ENCODE results near the gene IGF2.

IGF2 gene

GRCh38 chr11:2180789-2181370, 41.7 kb upstream of the IGF2 start:
- H2AFZ ChIP-seq (ENCODE audit: low read length), result no peak overlapping the region
- no peak overlapping the region for H3K4me3 ChIP-seq (ENCODE audit: low read length in 2 of 2)
- no peak overlapping the region for H2BK120ac ChIP-seq (ENCODE audit: low read depth, low read length)
- peaks cover 0 to 10% of the 10 kb centered on the region in 2 donors for H3K4me1 ChIP-seq (ENCODE audit: control insufficient read depth in 2 of 2, insufficient read depth in 1 of 2, low read depth in 1 of 2, low read length in 2 of 2)
- no peak overlapping the region for H3K9ac ChIP-seq (ENCODE audit: low read depth, low read length, poor library complexity)
- WGBS, 2 donors (ENCODE audit: extremely low coverage in 2 of 2, insufficient read length in 2 of 2, insufficient replicate concordance in 1 of 2), result no CpG with 5 or more reads among the region's 11 CpGs
- peaks cover 5% of the 10 kb centered on the region for H3K79me1 ChIP-seq (ENCODE audit: low read depth, low read length)
- peak overlapping the region; percentile 71 for H2BK5ac ChIP-seq (ENCODE audit: low read length)
- H3K27ac ChIP-seq (replicated peaks; ENCODE audit: low read length), result no peak overlapping the region
- no peak overlapping the region for H4K8ac ChIP-seq (ENCODE audit: low read depth, low read length)
- peak overlapping the region; percentile 50 for H3K14ac ChIP-seq (ENCODE audit: low read length)
- no peak for DNase-seq (ENCODE audit: low spot score)
- H4K91ac ChIP-seq (ENCODE audit: low read depth, low read length, poor library complexity), result no peak overlapping the region
- H3K36me3 ChIP-seq (replicated peaks in 1 of 2; ENCODE audit: control insufficient read depth in 2 of 2, insufficient read depth in 2 of 2, low read length in 2 of 2), result peaks cover 0 to 2% of the 10 kb centered on the region in 2 donors
- no peak overlapping the region for H3K4ac ChIP-seq (ENCODE audit: low read length)
- H2BK12ac ChIP-seq (ENCODE audit: low read length), result no peak overlapping the region
- H2BK15ac ChIP-seq (ENCODE audit: low read length), result peak overlapping the region; percentile 76
- H3K23ac ChIP-seq (ENCODE audit: low read depth, low read length, poor library complexity), result peak overlapping the region; percentile 48
- peak overlapping the region; percentile 88 for H2AK5ac ChIP-seq (ENCODE audit: low read depth, low read length)
- peaks cover 0 to 35% (median 0%) of the 10 kb centered on the region in 3 experiments for H3K27me3 ChIP-seq (ENCODE audit: control insufficient read depth in 3 of 3, insufficient read depth in 3 of 3, low read depth in 1 of 3, low read length in 3 of 3)
- peak overlapping the region; percentile 82 for H3K18ac ChIP-seq (ENCODE audit: low read length)
- peak overlapping the region; percentile 4 for H3K4me2 ChIP-seq (ENCODE audit: insufficient read depth, low read length, poor library complexity, severe bottlenecking)
- H3K9me3 ChIP-seq (replicated peaks in 1 of 2; ENCODE audit: control insufficient read depth in 2 of 2, insufficient read depth in 1 of 2, low read depth in 1 of 2, low read length in 2 of 2), result no peaks in the 10 kb centered on the region

GRCh38 chr11:2180347-2180746, 41.2 kb upstream of the IGF2 start:
- Histone ChIP-seq H4K91ac (ENCODE audit: low read depth, low read length, poor library complexity) (no peak overlapping the region), H3K9ac (ENCODE audit: low read depth, low read length, poor library complexity) (no peak overlapping the region), H3K18ac (ENCODE audit: low read length) (peak overlapping the region; percentile 81), H3K4me2 (ENCODE audit: insufficient read depth, low read length, poor library complexity, severe bottlenecking) (no peak overlapping the region), H2BK5ac (ENCODE audit: low read length) (peak overlapping the region; percentile 71), H2AFZ (ENCODE audit: low read length) (no peak overlapping the region), H3K36me3 (replicated peaks in 1 of 2; ENCODE audit: control insufficient read depth in 2 of 2, insufficient read depth in 2 of 2, low read length in 2 of 2) (peaks cover 0 to 2% of the 10 kb centered on the region in 2 donors), H3K23ac (ENCODE audit: low read depth, low read length, poor library complexity) (peak overlapping the region; percentile 48), H3K14ac (ENCODE audit: low read length) (peak overlapping the region; percentile 63), H2BK15ac (ENCODE audit: low read length) (peak overlapping the region; percentile 97), H3K4me1 (ENCODE audit: control insufficient read depth in 2 of 2, insufficient read depth in 1 of 2, low read depth in 1 of 2, low read length in 2 of 2) (peaks cover 0 to 10% of the 10 kb centered on the region in 2 donors), H3K4me3 (ENCODE audit: low read length in 2 of 2) (no peak overlapping the region), H2BK12ac (ENCODE audit: low read length) (no peak overlapping the region), H3K27me3 (ENCODE audit: control insufficient read depth in 3 of 3, insufficient read depth in 3 of 3, low read depth in 1 of 3, low read length in 3 of 3) (peaks cover 0 to 35% (median 0%) of the 10 kb centered on the region in 3 experiments), H2BK120ac (ENCODE audit: low read depth, low read length) (peak overlapping the region; percentile 73), H3K9me3 (replicated peaks in 1 of 2; ENCODE audit: control insufficient read depth in 2 of 2, insufficient read depth in 1 of 2, low read depth in 1 of 2, low read length in 2 of 2) (no peaks in the 10 kb centered on the region), H3K27ac (replicated peaks; ENCODE audit: low read length) (no peak overlapping the region), H4K8ac (ENCODE audit: low read depth, low read length) (no peak overlapping the region), H3K79me1 (ENCODE audit: low read depth, low read length) (peaks cover 5% of the 10 kb centered on the region), H2AK5ac (ENCODE audit: low read depth, low read length) (peak overlapping the region; percentile 88), H3K4ac (ENCODE audit: low read length) (peak overlapping the region; percentile 67)
- no CpG with 5 or more reads among the region's 15 CpGs for WGBS, 2 donors (ENCODE audit: extremely low coverage in 2 of 2, insufficient read length in 2 of 2, insufficient replicate concordance in 1 of 2)
- DNase-seq (ENCODE audit: low spot score), result no peak

- peaks cover 0 to 2% of the 10 kb centered on the region in 2 donors for H3K36me3 ChIP-seq (replicated peaks in 1 of 2; ENCODE audit: control insufficient read depth in 2 of 2, insufficient read depth in 2 of 2, low read length in 2 of 2)
- no peak overlapping the region for H3K23ac ChIP-seq (ENCODE audit: low read depth, low read length, poor library complexity)
- H2BK120ac ChIP-seq (ENCODE audit: low read depth, low read length), result peak overlapping the region; percentile 73
- H3K4me1 ChIP-seq (ENCODE audit: control insufficient read depth in 2 of 2, insufficient read depth in 1 of 2, low read depth in 1 of 2, low read length in 2 of 2), result peaks cover 0 to 10% of the 10 kb centered on the region in 2 donors
- peak overlapping the region; percentile 55 for H3K9ac ChIP-seq (ENCODE audit: low read depth, low read length, poor library complexity)
- no peaks in the 10 kb centered on the region for H3K9me3 ChIP-seq (replicated peaks in 1 of 2; ENCODE audit: control insufficient read depth in 2 of 2, insufficient read depth in 1 of 2, low read depth in 1 of 2, low read length in 2 of 2)
- H3K27me3 ChIP-seq (ENCODE audit: control insufficient read depth in 3 of 3, insufficient read depth in 3 of 3, low read depth in 1 of 3, low read length in 3 of 3), result peaks cover 0 to 28% (median 0%) of the 10 kb centered on the region in 3 experiments
- peak overlapping the region; percentile 97 for H2BK15ac ChIP-seq (ENCODE audit: low read length)
- H2AFZ ChIP-seq (ENCODE audit: low read length), result no peak overlapping the region
- H3K4ac ChIP-seq (ENCODE audit: low read length), result no peak overlapping the region
- peak overlapping the region; percentile 82 for H4K8ac ChIP-seq (ENCODE audit: low read depth, low read length)
- H2BK12ac ChIP-seq (ENCODE audit: low read length), result peak overlapping the region; percentile 98
- H2BK5ac ChIP-seq (ENCODE audit: low read length), result peak overlapping the region; percentile 12
- WGBS, 2 donors (ENCODE audit: extremely low coverage in 2 of 2, insufficient read length in 2 of 2, insufficient replicate concordance in 1 of 2), result no CpG with 5 or more reads among the region's 10 CpGs
- no peak overlapping the region for H3K4me2 ChIP-seq (ENCODE audit: insufficient read depth, low read length, poor library complexity, severe bottlenecking)
- no peak overlapping the region for H3K4me3 ChIP-seq (ENCODE audit: low read length in 2 of 2)
- no peak for DNase-seq (ENCODE audit: low spot score)
- peak overlapping the region; percentile 81 for H3K18ac ChIP-seq (ENCODE audit: low read length)
- H3K14ac ChIP-seq (ENCODE audit: low read length), result peak overlapping the region; percentile 63
- H3K79me1 ChIP-seq (ENCODE audit: low read depth, low read length), result peaks cover 5% of the 10 kb centered on the region
- peak overlapping the region; percentile 88 for H2AK5ac ChIP-seq (ENCODE audit: low read depth, low read length)
- H3K27ac ChIP-seq (replicated peaks; ENCODE audit: low read length), result no peak overlapping the region
- H4K91ac ChIP-seq (ENCODE audit: low read depth, low read length, poor library complexity), result peak overlapping the region; percentile 79
These were observed 40.3 kb upstream of the IGF2 start for GRCh38 chr11:2179516-2179915.

- Histone ChIP-seq H3K79me1 (ENCODE audit: low read depth, low read length) (peaks cover 5% of the 10 kb centered on the region), H3K14ac (ENCODE audit: low read length) (peak overlapping the region; percentile 95), H2BK5ac (ENCODE audit: low read length) (peak overlapping the region; percentile 12), H2AFZ (ENCODE audit: low read length) (no peak overlapping the region), H3K9me3 (replicated peaks in 1 of 2; ENCODE audit: control insufficient read depth in 2 of 2, insufficient read depth in 1 of 2, low read depth in 1 of 2, low read length in 2 of 2) (no peaks in the 10 kb centered on the region), H3K27ac (replicated peaks; ENCODE audit: low read length) (no peak overlapping the region), H3K36me3 (replicated peaks in 1 of 2; ENCODE audit: control insufficient read depth in 2 of 2, insufficient read depth in 2 of 2, low read length in 2 of 2) (peaks cover 0 to 2% of the 10 kb centered on the region in 2 donors), H3K4me1 (ENCODE audit: control insufficient read depth in 2 of 2, insufficient read depth in 1 of 2, low read depth in 1 of 2, low read length in 2 of 2) (peaks cover 0 to 10% of the 10 kb centered on the region in 2 donors), H3K18ac (ENCODE audit: low read length) (peak overlapping the region; percentile 57), H2BK15ac (ENCODE audit: low read length) (no peak overlapping the region), H2BK120ac (ENCODE audit: low read depth, low read length) (no peak overlapping the region), H3K23ac (ENCODE audit: low read depth, low read length, poor library complexity) (no peak overlapping the region), H3K9ac (ENCODE audit: low read depth, low read length, poor library complexity) (peak overlapping the region; percentile 55), H2BK12ac (ENCODE audit: low read length) (peak overlapping the region; percentile 68), H3K4ac (ENCODE audit: low read length) (no peak overlapping the region), H4K8ac (ENCODE audit: low read depth, low read length) (no peak overlapping the region), H2AK5ac (ENCODE audit: low read depth, low read length) (peak overlapping the region; percentile 88), H4K91ac (ENCODE audit: low read depth, low read length, poor library complexity) (peak overlapping the region; percentile 79), H3K27me3 (ENCODE audit: control insufficient read depth in 3 of 3, insufficient read depth in 3 of 3, low read depth in 1 of 3, low read length in 3 of 3) (peaks cover 0 to 28% (median 0%) of the 10 kb centered on the region in 3 experiments), H3K4me2 (ENCODE audit: insufficient read depth, low read length, poor library complexity, severe bottlenecking) (no peak overlapping the region), H3K4me3 (ENCODE audit: low read length in 2 of 2) (no peak overlapping the region)
- no peak for DNase-seq (ENCODE audit: low spot score)
- WGBS, 2 donors (ENCODE audit: extremely low coverage in 2 of 2, insufficient read length in 2 of 2, insufficient replicate concordance in 1 of 2), result no CpG with 5 or more reads among the region's 16 CpGs
These were observed 39.8 kb upstream of the IGF2 start for GRCh38 chr11:2178906-2179494.

All from neuronal stem cell (in vitro differentiated cells).